ENCODE results near the gene DROSHA. TPM values are rescaled to one million over a fixed set of nuclear protein-coding genes. Genes with fewer than 3 reads are reported as not detected.

DROSHA gene
- total and polyA plus RNA-seq, 2 of the 8 experiments (the other 6 are each of a cell fraction or from before 2014, with no cell fraction given) = 65.9 to 122 TPM

- TF ChIP-seq KDM4A (IDR thresholded peaks at IDR 0.05; ENCODE audit: low read depth, low read length, severe bottlenecking) = no peak
Measured at GRCh38 chr5:31465291-31465690, 66.6 kb downstream of the DROSHA start (continued).

All from H1 (cell line).